ENCODE data around the gene DOK7.

DNA sequence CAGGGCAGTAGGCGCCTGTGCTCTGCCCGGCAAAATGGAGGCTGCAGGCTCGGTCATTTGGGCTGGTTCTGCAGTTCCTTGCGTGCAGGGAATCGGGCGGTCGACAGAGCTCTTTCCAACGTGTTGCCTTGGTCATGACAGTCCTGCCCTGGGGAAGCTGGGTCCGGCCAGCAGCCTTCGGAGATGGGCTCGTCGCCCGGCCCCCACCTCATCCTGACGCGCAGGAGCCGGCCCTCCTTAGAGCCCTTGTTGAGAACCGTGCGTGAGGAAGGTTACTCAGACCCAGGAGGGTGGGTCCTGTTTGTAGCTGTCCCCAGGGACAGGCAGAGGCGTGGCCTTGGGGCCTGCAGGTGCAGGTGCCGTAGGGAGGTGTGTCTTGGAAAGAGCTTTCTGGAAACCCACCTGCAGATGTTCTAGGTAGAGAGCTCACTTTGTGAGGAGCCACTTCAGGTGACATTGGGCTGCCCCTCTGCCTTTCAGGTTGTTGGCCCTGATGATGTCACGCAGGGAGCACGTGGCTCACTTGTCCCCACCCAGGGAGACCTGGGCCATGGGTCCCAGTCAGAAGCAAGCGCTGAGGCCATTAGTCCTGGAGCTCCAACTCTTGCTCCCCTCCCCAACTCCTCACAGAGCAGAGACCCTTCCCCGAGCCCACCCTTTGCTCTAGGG, 36.5 kb upstream of the DOK7 start:
- TF ChIP-seq EZH2 (IDR thresholded peaks at IDR 0.05) (no peak), POLR2AphosphoS5 (IDR thresholded peaks at IDR 0.05; ENCODE audit: borderline replicate concordance, low read depth, low read length) (no peak), FOXP2 (optimal IDR thresholded peaks at IDR 0.05; ENCODE audit: control extremely low read depth, extremely low read length, insufficient read depth) (no peak)
